Left lung (tissue), 10 donors: ENCODE measurements around the gene FRYL. TPM values are rescaled to one million over a fixed set of nuclear protein-coding genes. Genes with fewer than 3 reads are reported as not detected.
"Not testable (repeated sequence)": the region's sequence is repeated elsewhere in the genome, so short reads cannot be mapped to it uniquely, and the experiment has no call there.

Source experiments
- ATAC-seq: fragments of 200-7000 bp; cut with Tn5 transposase; one replicate; pipeline ENCODE4 v1.9.1; 2020; ENCODE audit warnings: moderate library complexity
- DNase-seq, 4 donors: peaks; one replicate each; pipeline ENCODE4 v3.0.0-alpha.2; 2013 to 2020
- H3K27ac ChIP-seq, 2 donors: fragments of 200-600 bp; sonication (generic) in 1 of 2; one replicate each; pipeline versions ENCODE4 v1.5.0 to v1.8.0; 2020 to 2021
- H3K27me3 ChIP-seq, 2 donors: fragments of 200-600 bp; sonication (generic) in 1 of 2; one replicate each; pipeline versions ENCODE4 v1.5.0 to v1.8.0; 2020 to 2021
- H3K36me3 ChIP-seq, 2 donors: fragments of 200-600 bp; sonication (generic) in 1 of 2; one replicate each; pipeline versions ENCODE4 v1.5.0 to v1.8.0; 2020 to 2021
- H3K4me1 ChIP-seq, 2 donors: fragments of 200-600 bp; one replicate each; pipeline ENCODE4 v1.8.0; 2021
- H3K4me3 ChIP-seq, 2 donors: fragments of 200-600 bp; sonication (generic) in 1 of 2; one replicate each; pipeline versions ENCODE4 v1.5.0 to v1.8.0; 2020 to 2021; ENCODE audit warnings: mild to moderate bottlenecking in 1 of 2
- H3K9me3 ChIP-seq, 2 donors: fragments of 200-600 bp; sonication (generic) in 1 of 2; one replicate each; pipeline versions ENCODE4 v1.5.0 to v1.8.0; 2020 to 2021
- CTCF ChIP-seq, 2 donors: fragments of 200-600 bp; sonication (generic) in 1 of 2; IDR thresholded peaks; one replicate each; pipeline versions ENCODE4 v1.5.0 to v1.8.0; 2021; ENCODE audit warnings: antibody characterized with exemption in 2 of 2
- intact Hi-C, 2 donors: fragments of 100-400 bp; cut with DNase I; formaldehyde crosslinking; loops; one replicate each; pipeline versions ENCODE4 v1.11.2 to v1.14.2; 2022
- polyA plus RNA-seq, 6 donors: library from polyadenylated mRNA; unstranded; fragments of 120-200 nt; gene quantifications; one replicate each; pipeline ENCODE4 v1.2.1, GENCODE V29; 2013; ENCODE audit not compliant: insufficient read length in 6 of 6
- total RNA-seq, 2 donors: library from RNA; stranded (reverse); fragmentation: NEBNext Ultra II Directional; extraction: Animal tissue kit (Norgen Biotek cat#: 25700); gene quantifications; one replicate each; pipeline ENCODE4 v1.2.1, GENCODE V29; 2021
- donor health status: DM: no; HTN: yes; CAD: no.
- donor health status: DM: no; HTN: no; CAD: no.

FRYL gene
- total and polyA plus RNA-seq, 8 donors, result 41.9 to 72.7 (median 50.3) TPM

- H3K4me1 ChIP-seq, result peaks cover 0 to 22% of the 10 kb centered on the region in 2 donors
- no peak overlapping the region for H3K27ac ChIP-seq
- H3K27me3 ChIP-seq, result no peaks in the 10 kb centered on the region
- no peaks in the 10 kb centered on the region for H3K36me3 ChIP-seq
- no peaks in the 10 kb centered on the region for H3K9me3 ChIP-seq
- intact Hi-C loops, result no loop called here
- TF ChIP-seq CTCF (IDR thresholded peaks at IDR 0.05), result no peak
- H3K4me3 ChIP-seq, result no peak overlapping the region
- ATAC-seq (no peak), DNase-seq (no peak)
Measured at GRCh38 chr4:48753159-48753558, 26.9 kb downstream of the FRYL start.

GRCh38 chr4:48752726-48753125 is 27.4 kb downstream of the FRYL start:
- DNase-seq, result peak in 1 of 4 donors; percentile 23
- no peaks in the 10 kb centered on the region for H3K9me3 ChIP-seq
- intact Hi-C loops, result no loop called here
- H3K36me3 ChIP-seq, result no peaks in the 10 kb centered on the region
- H3K27me3 ChIP-seq, result no peaks in the 10 kb centered on the region
- peaks cover 0 to 22% of the 10 kb centered on the region in 2 donors for H3K4me1 ChIP-seq
- TF ChIP-seq CTCF (IDR thresholded peaks at IDR 0.05), result no peak
- no peak overlapping the region for H3K27ac ChIP-seq
- no peak for ATAC-seq
- no peak overlapping the region for H3K4me3 ChIP-seq

DNA sequence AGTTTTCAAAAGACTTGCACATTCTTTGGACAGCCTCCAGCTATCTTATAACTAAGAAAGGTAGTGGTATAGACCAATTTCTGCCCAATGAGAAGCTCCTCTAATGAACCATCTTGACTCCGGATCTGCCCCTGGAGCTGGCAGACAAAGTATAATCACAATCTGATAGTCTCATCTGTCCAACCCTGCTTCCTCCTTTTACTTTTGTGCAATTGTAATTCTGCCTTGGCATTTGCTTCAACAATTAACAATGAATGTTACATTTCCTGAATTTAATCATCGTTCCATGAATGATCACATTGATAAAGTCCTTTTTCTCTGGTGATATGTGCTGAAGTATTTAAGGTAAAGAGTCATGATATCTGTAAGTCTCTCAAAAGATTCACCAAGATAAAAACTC is 27.8 kb downstream of the FRYL start:
- no peak overlapping the region for H3K4me3 ChIP-seq
- no peak for TF ChIP-seq CTCF (IDR thresholded peaks at IDR 0.05)
- intact Hi-C loops, result no loop called here

GRCh38 chr4:48748949-48749596 is 31.0 kb downstream of the FRYL start:
- H3K27me3 ChIP-seq, result no peaks in the 10 kb centered on the region
- intact Hi-C loops, result no loop called here
- H3K36me3 ChIP-seq, result no peaks in the 10 kb centered on the region
- H3K9me3 ChIP-seq, result no peaks in the 10 kb centered on the region
- peaks cover 0 to 23% of the 10 kb centered on the region in 2 donors for H3K4me1 ChIP-seq
- DNase-seq (peak in 1 of 4 donors; percentile 21), ATAC-seq (no peak)
- no peak for TF ChIP-seq CTCF (IDR thresholded peaks at IDR 0.05)
- no peak overlapping the region for H3K4me3 ChIP-seq
- H3K27ac ChIP-seq, result no peak overlapping the region

More for the DNA sequence above, 27.8 kb downstream of the FRYL start:
- H3K27me3 ChIP-seq, result no peaks in the 10 kb centered on the region
- no peak for ATAC-seq
- H3K4me1 ChIP-seq, result peaks cover 0 to 22% of the 10 kb centered on the region in 2 donors
- no peak for DNase-seq
- H3K27ac ChIP-seq, result no peak overlapping the region
- H3K9me3 ChIP-seq, result no peaks in the 10 kb centered on the region
- no peaks in the 10 kb centered on the region for H3K36me3 ChIP-seq

DNA sequence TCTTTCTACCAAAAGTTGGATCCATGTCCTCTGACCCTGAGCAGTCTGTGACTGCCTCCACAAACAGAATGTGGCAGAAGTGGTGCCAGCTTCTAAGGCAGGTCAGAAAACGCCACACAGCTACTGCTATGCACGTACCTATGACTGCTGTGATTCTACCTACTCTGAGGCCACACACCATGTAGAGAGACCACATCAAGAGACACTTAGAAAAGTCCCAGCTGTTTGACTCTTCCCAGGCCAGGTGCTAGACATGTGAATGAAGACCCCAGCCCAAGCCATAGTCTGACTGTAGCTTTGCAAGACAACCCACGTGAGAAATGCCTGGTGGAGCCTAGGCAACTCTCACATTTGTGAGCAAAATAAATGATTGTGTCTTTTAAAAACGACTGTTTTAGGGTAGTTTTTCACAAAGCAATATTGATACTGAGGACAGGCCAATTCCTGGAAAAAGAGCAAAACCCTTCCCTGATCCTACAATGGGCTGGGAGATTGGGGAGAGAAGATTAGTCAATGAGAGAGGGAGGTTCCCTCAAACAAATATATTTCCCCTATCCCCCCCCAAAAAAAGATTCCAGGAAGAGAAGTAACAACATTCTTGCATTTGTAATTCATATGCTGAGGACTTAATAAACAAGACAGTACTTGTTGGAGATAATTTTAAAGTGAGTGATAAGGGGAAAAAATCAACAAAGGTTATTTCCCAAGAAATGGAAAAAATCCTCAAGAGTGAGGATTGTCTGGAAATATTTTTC is 33.3 kb downstream of the FRYL start:
- DNase-seq (no peak), ATAC-seq (no peak)
- Histone ChIP-seq H3K4me3 (no peak overlapping the region), H3K36me3 (no peaks in the 10 kb centered on the region), H3K9me3 (no peaks in the 10 kb centered on the region), H3K27ac (no peak overlapping the region), H3K4me1 (peaks cover 0 to 18% of the 10 kb centered on the region in 2 donors), H3K27me3 (no peaks in the 10 kb centered on the region)
- TF ChIP-seq CTCF (IDR thresholded peaks at IDR 0.05), result no peak
- intact Hi-C loops, result no loop called here

DNA sequence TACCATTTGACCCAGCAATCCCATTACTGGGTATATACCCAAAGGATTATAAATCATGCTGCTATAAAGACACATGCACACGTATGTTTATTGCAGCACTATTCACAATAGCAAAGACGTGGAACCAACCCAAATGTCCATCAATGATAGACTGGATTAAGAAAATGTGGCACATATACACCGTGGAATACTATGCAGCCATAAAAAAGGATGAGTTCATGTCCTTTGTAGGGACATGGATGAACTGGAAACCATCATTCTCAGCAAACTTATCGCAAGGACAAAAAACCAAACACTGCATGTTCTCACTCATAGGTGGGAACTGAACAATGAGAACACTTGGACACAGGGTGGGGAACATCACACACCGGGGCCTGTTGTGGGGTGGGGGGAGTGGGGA is 34.9 kb downstream of the FRYL start:
- H3K4me3 ChIP-seq, H3K27ac ChIP-seq, H3K27me3 ChIP-seq, ATAC-seq, H3K9me3 ChIP-seq, H3K36me3 ChIP-seq, intact Hi-C loops, DNase-seq: not testable (repeated sequence)
- peaks cover 0 to 28% of the 10 kb centered on the region in 2 donors for H3K4me1 ChIP-seq
